A549 (cell line): ENCODE results near the gene TSPAN14. TPM values are rescaled to one million over a fixed set of nuclear protein-coding genes. Genes with fewer than 3 reads are reported as not detected.

Experiments used
- ATAC-seq, 2 experiments: fragments of 200-7000 bp in 1 of 2; fragments of >200 bp in 1 of 2; cut with Nextera tagmentation in 1 of 2; cut with Tn5 transposase in 1 of 2; 3 replicates each; pipeline versions ENCODE4 v1.8.0 to v1.9.1; 2018 to 2020; ENCODE audit warnings: mild to moderate bottlenecking in 1 of 2, moderate library complexity in 1 of 2
- CTCF ChIA-PET: fragments of 300-600 bp; sonication (Branson Sonifier 250); formaldehyde crosslinking; extraction: SDS; loops from one replicate; lab custom pipeline; 2021; ENCODE audit warnings: antibody characterized with exemption, inconsistent platforms; lab: Yijun Ruan, JAX
- POLR2A ChIA-PET: fragments of 350-600 bp; formaldehyde crosslinking; extraction: SDS; loops from one replicate; lab custom pipeline; 2021; ENCODE audit warnings: antibody characterized with exemption, inconsistent platforms; lab: Yijun Ruan, JAX
- DNase-seq, 2 experiments: peaks; one replicate each; pipeline versions ENCODE4 v3.0.0 to v3.0.0-alpha.2; 2011 to 2016; ENCODE audit warnings: low read depth in 1 of 2, low spot score in 1 of 2
- FAIRE-seq: peaks from 2 replicates; lab custom pipeline; 2011; peaks lifted over from hg19 to GRCh38; lab: Jason Lieb, UNC
- H3K27ac ChIP-seq, 2 experiments: fragments of >200 bp; sonication (Bioruptor Twin); formaldehyde crosslinking; 3 replicates each; pipeline ENCODE4 v1.5.1; 2016 to 2017
- H3K4me1 ChIP-seq: fragments of >200 bp; sonication (Bioruptor Twin); formaldehyde crosslinking; 3 replicates; pipeline ENCODE4 v1.6.1; 2016
- H3K4me2 ChIP-seq: fragments of >200 bp; sonication (Bioruptor Twin); formaldehyde crosslinking; 3 replicates; pipeline ENCODE4 v1.6.1; 2016
- H3K4me3 ChIP-seq: fragments of >200 bp; sonication (Bioruptor Twin); formaldehyde crosslinking; 3 replicates; pipeline ENCODE4 v1.5.1; 2016
- H3K9me3 ChIP-seq: fragments of >200 bp; sonication (Bioruptor Twin); formaldehyde crosslinking; 3 replicates; pipeline ENCODE4 v1.6.1; 2016
- CBX8 ChIP-seq: fragments of 200-600 bp; sonication (generic); IDR thresholded peaks from 2 replicates; pipeline ENCODE4 v1.6.1; 2016
- EHMT2 ChIP-seq: fragments of 200-600 bp; sonication (generic); IDR thresholded peaks from 2 replicates; pipeline ENCODE4 v1.6.1; 2016; ENCODE audit warnings: antibody characterized with exemption, low read depth, mild to moderate bottlenecking, moderate library complexity
- EP300 ChIP-seq, 2 experiments: fragments of >200 bp; sonication (Bioruptor Twin); formaldehyde crosslinking; IDR thresholded peaks; 2 replicates in 1 of 2; 3 replicates in 1 of 2; pipeline ENCODE4 v1.6.1; 2016 to 2017
- FOSB ChIP-seq: fragments of 250-450 bp; sonication (Bioruptor Pico); IDR thresholded peaks from 2 replicates; pipeline ENCODE4 v1.5.0; 2020; ENCODE audit warnings: mild to moderate bottlenecking, moderate library complexity
- FOSL2 ChIP-seq, 2 experiments: fragments of 450-650 bp in 1 of 2; fragments of >200 bp in 1 of 2; sonication (Bioruptor Twin) in 1 of 2; formaldehyde crosslinking; IDR thresholded peaks; 2 replicates each; pipeline versions ENCODE4 v1.5.0 to v1.6.1; 2016 to 2020; ENCODE audit warnings: mild to moderate bottlenecking in 1 of 2, moderate library complexity in 1 of 2
- FOXS1 ChIP-seq: fragments of 250-450 bp; sonication (Bioruptor Pico); IDR thresholded peaks from 2 replicates; pipeline ENCODE4 v1.5.0; 2020; ENCODE audit warnings: mild to moderate bottlenecking, moderate library complexity
- HOXB13 ChIP-seq: fragments of 250-450 bp; sonication (Bioruptor Pico); IDR thresholded peaks from 2 replicates; pipeline ENCODE4 v1.5.0; 2020; ENCODE audit warnings: low read depth, mild to moderate bottlenecking, moderate library complexity
- JUNB ChIP-seq: fragments of >200 bp; sonication (Bioruptor Twin); formaldehyde crosslinking; IDR thresholded peaks from 2 replicates; pipeline ENCODE4 v1.6.1; 2016
- KDM1A ChIP-seq: fragments of 200-600 bp; sonication (generic); IDR thresholded peaks from 2 replicates; pipeline ENCODE4 v1.6.1; 2016; ENCODE audit warnings: low read depth, mild to moderate bottlenecking
- KDM5A ChIP-seq: fragments of 200-600 bp; sonication (generic); IDR thresholded peaks from 2 replicates; pipeline ENCODE4 v1.6.1; 2016; ENCODE audit warnings: antibody characterized with exemption, mild to moderate bottlenecking
- MYC ChIP-seq: IDR thresholded peaks from 2 replicates; pipeline ENCODE4 v1.6.1; 2012; ENCODE audit warnings: mild to moderate bottlenecking, inconsistent platforms, low read length, improper control_type of control experiment, borderline replicate concordance
- PHF8 ChIP-seq: fragments of 200-600 bp; sonication (generic); IDR thresholded peaks from 2 replicates; pipeline ENCODE4 v1.6.1; 2016; ENCODE audit warnings: low read depth, mild to moderate bottlenecking, antibody characterized with exemption, moderate library complexity, borderline replicate concordance
- RARB ChIP-seq: fragments of 250-450 bp; sonication (Bioruptor Pico); IDR thresholded peaks from 2 replicates; pipeline ENCODE4 v1.8.0; 2021; ENCODE audit warnings: mild to moderate bottlenecking, moderate library complexity
- RCOR1 ChIP-seq: fragments of 150-350 bp; IDR thresholded peaks from 2 replicates; pipeline ENCODE4 v1.6.1; 2014; ENCODE audit warnings: antibody characterized with exemption, low read length, low read depth
- TP53 ChIP-seq: fragments of 250-450 bp; sonication (Bioruptor Pico); IDR thresholded peaks from 2 replicates; pipeline ENCODE4 v1.5.0; 2021; ENCODE audit warnings: mild to moderate bottlenecking, moderate library complexity
- ZC3H11A ChIP-seq: fragments of 450-650 bp; IDR thresholded peaks from 2 replicates; pipeline ENCODE4 v1.6.1; 2014; ENCODE audit warnings: antibody characterized with exemption, mild to moderate bottlenecking
- WGBS: methylation state at CpG from one replicate; pipeline ENCODE4 v1.1.6; 2017; ENCODE audit errors: missing lambda C conversion rate; 5-methylcytosine and 5-hydroxymethylcytosine counted together
- polyA plus RNA-seq, 4 experiments: library from polyadenylated mRNA; depleted of rRNA in 3 of 4; stranded (reverse); fragments of >200 nt; fragmentation: RNase III in 1 of 4; extraction: RNeasy Plus Mini Kit Qiagen cat#74134 plus additional on column Dnase treatment in 1 of 4; gene quantifications; 2 replicates in 3 of 4; 3 replicates in 1 of 4; pipeline ENCODE4 v1.2.3, GENCODE V29; 2011 to 2017
- TF ChIP-seq, protein P1 (sequence below): fragments of 150-350 bp; IDR thresholded peaks from 2 replicates; pipeline ENCODE4 v1.6.1; 2014; ENCODE audit warnings: low read depth, mild to moderate bottlenecking, low read length
- TF ChIP-seq, protein P2 (sequence below): IDR thresholded peaks from 2 replicates; pipeline ENCODE4 v1.6.1; 2012
- TF ChIP-seq, protein P3 (sequence below): fragments of 450-650 bp; IDR thresholded peaks from 2 replicates; pipeline ENCODE4 v1.6.1; 2014; ENCODE audit warnings: antibody characterized with exemption
- TF ChIP-seq, protein P4 (sequence below): fragments of 250-450 bp; sonication (Bioruptor Pico); IDR thresholded peaks from 2 replicates; pipeline ENCODE4 v1.5.0; 2021; ENCODE audit warnings: mild to moderate bottlenecking, moderate library complexity, borderline replicate concordance
- TF ChIP-seq, protein P5 (sequence below): IDR thresholded peaks from 2 replicates; pipeline ENCODE4 v1.6.1; 2012; ENCODE audit warnings: low read depth, borderline replicate concordance

Gene TSPAN14
- polyA plus RNA-seq, 2 of the 4 experiments (the other 2 are of a cell fraction): 87.0 to 124 TPM

DNA sequence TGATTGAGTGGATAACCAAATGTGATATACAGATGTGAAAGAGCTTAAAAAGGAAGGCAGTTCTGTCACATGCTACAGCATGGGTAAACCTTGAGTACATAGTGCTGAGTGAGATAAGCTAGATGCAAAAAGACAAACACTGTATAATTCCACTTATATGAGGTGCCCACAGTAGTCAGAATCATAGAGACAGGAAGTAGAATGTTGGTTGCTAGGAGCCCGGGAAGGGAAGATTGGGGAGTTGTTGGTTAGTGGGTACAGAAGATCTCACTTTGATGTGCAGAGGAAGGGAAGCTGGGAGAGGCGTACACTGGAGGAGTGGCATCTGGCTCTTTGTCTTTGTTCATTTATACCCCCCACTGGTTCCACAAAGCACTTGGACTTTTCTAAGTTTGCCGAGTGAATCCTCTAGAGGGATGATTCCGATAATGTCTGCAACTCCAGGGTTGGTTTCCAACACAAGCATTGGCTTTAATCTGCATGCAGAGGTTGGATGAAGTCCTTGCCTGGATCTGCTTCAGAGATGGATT is 39.5 kb downstream of the TSPAN14 start:
- ChIA-PET POLR2A (interaction anchor here (0.8 to 1.2 kb wide), 2 partner anchors 19 to 40 kb away, joined by 3 read pairs; no protein-coding TSS in a partner anchor), CTCF (interaction anchor here (1.0 to 5.0 kb wide), 4 partner anchors 11 to 49 kb away, joined by 3 to 30 read pairs (median 15); no protein-coding TSS in a partner anchor)
- DNase-seq (peak in 1 of 2 experiments; percentile 51), FAIRE-seq (no peak), ATAC-seq (peak; percentile 17 to 36; a peak in 5 of 6 replicates)
- WGBS: 30% methylated on average over 4 of the region's 4 CpGs
- Histone ChIP-seq H3K4me2 (peak overlapping the region; percentile 55), H3K27ac (peak overlapping the region; percentile 90 to 100), H3K4me1 (peaks cover 99% of the 10 kb centered on the region), H3K9me3 (no peaks in the 10 kb centered on the region), H3K4me3 (no peak overlapping the region)
- TF ChIP-seq FOSL2 (IDR thresholded peaks at IDR 0.05) (no peak), FOSL2 (CRISPR knock-in tag; IDR thresholded peaks at IDR 0.05) (peak; percentile 13; the same call in 1 of the 2 replicates)
- TF ChIP-seq, protein P1, sequence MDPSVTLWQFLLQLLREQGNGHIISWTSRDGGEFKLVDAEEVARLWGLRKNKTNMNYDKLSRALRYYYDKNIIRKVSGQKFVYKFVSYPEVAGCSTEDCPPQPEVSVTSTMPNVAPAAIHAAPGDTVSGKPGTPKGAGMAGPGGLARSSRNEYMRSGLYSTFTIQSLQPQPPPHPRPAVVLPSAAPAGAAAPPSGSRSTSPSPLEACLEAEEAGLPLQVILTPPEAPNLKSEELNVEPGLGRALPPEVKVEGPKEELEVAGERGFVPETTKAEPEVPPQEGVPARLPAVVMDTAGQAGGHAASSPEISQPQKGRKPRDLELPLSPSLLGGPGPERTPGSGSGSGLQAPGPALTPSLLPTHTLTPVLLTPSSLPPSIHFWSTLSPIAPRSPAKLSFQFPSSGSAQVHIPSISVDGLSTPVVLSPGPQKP: no peak

DNA sequence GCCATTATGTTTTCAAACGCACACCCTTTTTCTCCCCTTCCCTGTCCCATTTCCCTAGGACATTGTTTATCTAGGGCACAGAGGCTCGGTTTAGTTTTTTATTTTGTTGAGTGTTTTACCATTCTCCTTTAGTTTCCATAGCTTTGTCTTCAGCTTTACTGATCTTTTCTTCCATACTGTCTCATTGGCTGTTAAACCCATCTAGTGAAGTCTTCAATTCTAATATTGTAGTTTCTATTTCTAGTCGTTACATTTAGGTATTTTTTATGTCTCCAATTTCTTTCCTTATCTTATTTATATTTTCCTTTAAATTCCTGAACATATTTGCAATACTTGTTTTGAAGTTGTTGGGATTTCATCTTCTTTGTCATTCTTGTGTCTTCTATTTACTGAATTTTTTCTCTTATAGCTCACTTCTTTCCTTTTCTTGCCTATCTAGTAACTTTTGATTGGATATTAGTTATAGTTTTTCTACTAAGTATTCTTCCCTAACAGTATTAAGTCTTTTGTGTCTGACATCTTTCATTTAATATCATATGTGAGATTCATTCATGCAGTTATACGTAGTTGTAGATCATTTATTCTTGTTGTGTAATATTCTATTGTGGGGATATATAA is 42.6 kb downstream of the TSPAN14 start:
- H3K9me3 ChIP-seq: no peaks in the 10 kb centered on the region
- WGBS: 91% methylated on average over 4 of the region's 4 CpGs
- FAIRE-seq: no peak
- no peak for TF ChIP-seq KDM5A
- TF ChIP-seq CBX8: no peak
- TF ChIP-seq JUNB: no peak
- no peak for TF ChIP-seq FOSL2 (IDR thresholded peaks at IDR 0.05)
- TF ChIP-seq FOSL2 (CRISPR knock-in tag; IDR thresholded peaks at IDR 0.05): no peak
- no peak for TF ChIP-seq EHMT2
- TF ChIP-seq, protein P2, sequence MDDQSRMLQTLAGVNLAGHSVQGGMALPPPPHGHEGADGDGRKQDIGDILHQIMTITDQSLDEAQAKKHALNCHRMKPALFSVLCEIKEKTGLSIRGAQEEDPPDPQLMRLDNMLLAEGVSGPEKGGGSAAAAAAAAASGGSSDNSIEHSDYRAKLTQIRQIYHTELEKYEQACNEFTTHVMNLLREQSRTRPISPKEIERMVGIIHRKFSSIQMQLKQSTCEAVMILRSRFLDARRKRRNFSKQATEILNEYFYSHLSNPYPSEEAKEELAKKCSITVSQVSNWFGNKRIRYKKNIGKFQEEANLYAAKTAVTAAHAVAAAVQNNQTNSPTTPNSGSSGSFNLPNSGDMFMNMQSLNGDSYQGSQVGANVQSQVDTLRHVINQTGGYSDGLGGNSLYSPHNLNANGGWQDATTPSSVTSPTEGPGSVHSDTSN: no peak
- TF ChIP-seq ZC3H11A: no peak
- TF ChIP-seq PHF8: no peak
- TF ChIP-seq RARB (CRISPR knock-in tag): no peak
- no peak for TF ChIP-seq FOSB (CRISPR knock-in tag)
- no peak for TF ChIP-seq HOXB13
- TF ChIP-seq, protein P3, sequence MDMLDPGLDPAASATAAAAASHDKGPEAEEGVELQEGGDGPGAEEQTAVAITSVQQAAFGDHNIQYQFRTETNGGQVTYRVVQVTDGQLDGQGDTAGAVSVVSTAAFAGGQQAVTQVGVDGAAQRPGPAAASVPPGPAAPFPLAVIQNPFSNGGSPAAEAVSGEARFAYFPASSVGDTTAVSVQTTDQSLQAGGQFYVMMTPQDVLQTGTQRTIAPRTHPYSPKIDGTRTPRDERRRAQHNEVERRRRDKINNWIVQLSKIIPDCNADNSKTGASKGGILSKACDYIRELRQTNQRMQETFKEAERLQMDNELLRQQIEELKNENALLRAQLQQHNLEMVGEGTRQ: no peak
- no peak for TF ChIP-seq FOXS1 (CRISPR knock-in tag)
- no peak for TF ChIP-seq MYC
- no peak for TF ChIP-seq RCOR1
- no peak for TF ChIP-seq KDM1A
- TF ChIP-seq EP300 (IDR thresholded peaks at IDR 0.05): no peak
- TF ChIP-seq, protein P4, sequence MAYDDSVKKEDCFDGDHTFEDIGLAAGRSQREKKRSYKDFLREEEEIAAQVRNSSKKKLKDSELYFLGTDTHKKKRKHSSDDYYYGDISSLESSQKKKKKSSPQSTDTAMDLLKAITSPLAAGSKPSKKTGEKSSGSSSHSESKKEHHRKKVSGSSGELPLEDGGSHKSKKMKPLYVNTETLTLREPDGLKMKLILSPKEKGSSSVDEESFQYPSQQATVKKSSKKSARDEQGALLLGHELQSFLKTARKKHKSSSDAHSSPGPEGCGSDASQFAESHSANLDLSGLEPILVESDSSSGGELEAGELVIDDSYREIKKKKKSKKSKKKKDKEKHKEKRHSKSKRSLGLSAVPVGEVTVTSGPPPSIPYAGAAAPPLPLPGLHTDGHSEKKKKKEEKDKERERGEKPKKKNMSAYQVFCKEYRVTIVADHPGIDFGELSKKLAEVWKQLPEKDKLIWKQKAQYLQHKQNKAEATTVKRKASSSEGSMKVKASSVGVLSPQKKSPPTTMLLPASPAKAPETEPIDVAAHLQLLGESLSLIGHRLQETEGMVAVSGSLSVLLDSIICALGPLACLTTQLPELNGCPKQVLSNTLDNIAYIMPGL (CRISPR knock-in tag): no peak
- TF ChIP-seq, protein P5, sequence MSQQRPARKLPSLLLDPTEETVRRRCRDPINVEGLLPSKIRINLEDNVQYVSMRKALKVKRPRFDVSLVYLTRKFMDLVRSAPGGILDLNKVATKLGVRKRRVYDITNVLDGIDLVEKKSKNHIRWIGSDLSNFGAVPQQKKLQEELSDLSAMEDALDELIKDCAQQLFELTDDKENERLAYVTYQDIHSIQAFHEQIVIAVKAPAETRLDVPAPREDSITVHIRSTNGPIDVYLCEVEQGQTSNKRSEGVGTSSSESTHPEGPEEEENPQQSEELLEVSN: no peak
- no peak for TF ChIP-seq TP53 (CRISPR knock-in tag)
- TF ChIP-seq, all 56 proteins: peak for 0
- peak overlapping the region; percentile 100 for H3K27ac ChIP-seq
- ChIA-PET POLR2A (no interaction called here), CTCF (interaction anchor here (2.9 to 21.6 kb wide), 2 partner anchors 9 to 36 kb away, joined by 23 to 928 read pairs; partner anchors contain the start of gene TSPAN14)
- H3K4me1 ChIP-seq: peaks cover 99% of the 10 kb centered on the region
- peak overlapping the region; percentile 55 for H3K4me2 ChIP-seq
- no peak for DNase-seq
- no peak for ATAC-seq
- no peak overlapping the region for H3K4me3 ChIP-seq
